Measurements from ENCODE around the gene PTEN. TPM values are rescaled to one million over a fixed set of nuclear protein-coding genes. Genes with fewer than 3 reads are reported as not detected.
"Not testable (repeated sequence)": the region's sequence is repeated elsewhere in the genome, so short reads cannot be mapped to it uniquely, and the experiment has no call there.

The PTEN gene
- polyA plus RNA-seq, 6 donors from 2014 or later: 34.1 to 53.4 (median 46.7) TPM

- ATAC-seq (ENCODE audit: low read depth in 2 of 2) (peak; percentile 81 to 85), DNase-seq (peak; percentile 7)
- no peaks in the 10 kb centered on the region for H3K36me3 Mint-ChIP-seq
- no peak overlapping the region for H3K27ac Mint-ChIP-seq
- peaks cover 0 to 3% (median 0%) of the 10 kb centered on the region in 3 donors for H3K27me3 Mint-ChIP-seq
- peaks cover 6 to 10% (median 9%) of the 10 kb centered on the region in 3 donors for H3K4me1 Mint-ChIP-seq
- peak overlapping the region in 1 of 8 donors; percentile 14 for H3K4me3 Mint-ChIP-seq
- no peaks in the 10 kb centered on the region for H3K9me3 Mint-ChIP-seq
Observed at GRCh38 chr10:87837445-87837844, 26.0 kb upstream of the PTEN start.

- no peaks in the 10 kb centered on the region for H3K36me3 Mint-ChIP-seq
- H3K27me3 Mint-ChIP-seq: peaks cover 0 to 3% (median 0%) of the 10 kb centered on the region in 3 donors
- H3K9me3 Mint-ChIP-seq: no peaks in the 10 kb centered on the region
- DNase-seq (no peak), ATAC-seq (ENCODE audit: low read depth in 2 of 2) (no peak)
- H3K27ac Mint-ChIP-seq: peak overlapping the region in 1 of 6 donors; percentile 69
- H3K4me1 Mint-ChIP-seq: peaks cover 6 to 10% (median 9%) of the 10 kb centered on the region in 3 donors
- H3K4me3 Mint-ChIP-seq: no peak overlapping the region
Observed at GRCh38 chr10:87838650-87839049, 24.8 kb upstream of the PTEN start.

GRCh38 chr10:87841186-87841585 lies 22.2 kb upstream of the PTEN start:
- Mint-ChIP-seq H3K36me3 (no peaks in the 10 kb centered on the region), H3K27me3 (peaks cover 0 to 3% (median 0%) of the 10 kb centered on the region in 3 donors), H3K4me3 (no peak overlapping the region), H3K9me3 (no peaks in the 10 kb centered on the region), H3K27ac (no peak overlapping the region), H3K4me1 (peaks cover 6 to 10% (median 9%) of the 10 kb centered on the region in 3 donors)
- DNase-seq (no peak), ATAC-seq (ENCODE audit: low read depth in 2 of 2) (no peak)

- peaks cover 4 to 8% (median 6%) of the 10 kb centered on the region in 3 donors for H3K4me1 Mint-ChIP-seq
- H3K27ac Mint-ChIP-seq: no peak overlapping the region
- no peaks in the 10 kb centered on the region for H3K9me3 Mint-ChIP-seq
- H3K27me3 Mint-ChIP-seq: peaks cover 0 to 3% (median 0%) of the 10 kb centered on the region in 3 donors
- no peaks in the 10 kb centered on the region for H3K36me3 Mint-ChIP-seq
- no peak overlapping the region for H3K4me3 Mint-ChIP-seq
- DNase-seq (no peak), ATAC-seq (ENCODE audit: low read depth in 2 of 2) (no peak)
Observed at GRCh38 chr10:87842220-87842641, 21.2 kb upstream of the PTEN start.

DNA sequence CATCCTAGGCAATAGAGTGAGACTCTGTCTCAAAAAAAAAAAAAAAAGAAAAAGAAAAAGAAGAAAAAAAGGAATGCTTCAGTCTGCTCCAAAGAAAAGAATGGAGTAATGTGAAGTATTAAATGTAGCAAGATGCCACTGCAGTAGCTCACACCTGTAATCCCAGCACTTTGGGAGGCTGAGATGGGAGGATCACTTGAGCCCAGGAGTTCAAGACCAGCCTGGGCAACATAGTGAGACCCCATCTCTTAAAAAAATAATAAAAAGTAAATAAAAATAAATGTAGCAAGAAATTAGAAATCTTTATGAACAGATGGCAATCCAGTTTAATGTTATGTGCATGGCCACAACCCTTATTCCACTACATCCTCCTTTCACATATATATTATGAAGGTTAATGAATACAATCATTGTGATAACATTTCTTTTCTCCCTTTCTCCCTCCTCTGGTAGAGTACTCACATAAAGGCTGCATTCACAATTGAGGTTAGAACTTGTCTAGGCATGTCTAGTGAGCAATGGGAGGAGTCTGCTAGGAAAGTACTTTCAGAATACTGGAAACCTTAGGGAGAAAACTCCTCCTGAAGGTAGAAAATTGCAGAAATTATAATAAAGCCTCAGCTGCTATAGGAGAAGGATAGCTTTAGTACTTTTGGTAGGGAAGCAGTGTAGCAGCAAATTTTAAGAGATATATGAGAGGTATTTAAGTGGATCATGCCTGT lies 20.5 kb upstream of the PTEN start:
- peak overlapping the region in 1 of 6 donors; percentile 33 for H3K27ac Mint-ChIP-seq
- H3K4me1 Mint-ChIP-seq: peaks cover 0 to under 1% (median 0%) of the 10 kb centered on the region in 3 donors
- H3K4me3 Mint-ChIP-seq: no peak overlapping the region
- no peak for DNase-seq
- H3K36me3 Mint-ChIP-seq: no peaks in the 10 kb centered on the region
- no peaks in the 10 kb centered on the region for H3K9me3 Mint-ChIP-seq
- ATAC-seq (ENCODE audit: low read depth in 2 of 2): no peak
- no peaks in the 10 kb centered on the region for H3K27me3 Mint-ChIP-seq

DNA sequence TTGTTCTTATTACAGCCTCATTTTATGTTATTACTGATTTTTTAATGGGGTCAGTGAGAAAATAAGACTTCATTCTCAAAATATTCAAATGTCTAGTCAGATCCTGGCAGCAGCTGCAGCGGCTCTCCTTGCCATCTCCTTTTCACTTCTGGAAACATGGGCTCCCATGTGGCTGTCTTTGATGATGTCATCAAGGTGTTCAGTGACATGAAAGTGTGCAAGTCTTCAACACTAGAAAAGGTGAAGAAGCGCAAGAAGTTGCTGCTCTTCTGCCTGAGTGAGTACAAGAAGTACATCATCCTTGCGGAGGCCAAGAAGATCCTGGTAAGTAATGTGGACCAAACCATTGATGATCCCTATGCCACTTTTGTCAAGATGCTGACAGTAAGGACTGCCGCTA lies 19.7 kb upstream of the PTEN start:
- Mint-ChIP-seq H3K4me3 (no peak overlapping the region), H3K4me1 (no peaks in the 10 kb centered on the region), H3K27me3 (no peaks in the 10 kb centered on the region), H3K27ac (no peak overlapping the region), H3K9me3 (no peaks in the 10 kb centered on the region), H3K36me3 (no peaks in the 10 kb centered on the region)
- no peak for DNase-seq
- no peak for ATAC-seq (ENCODE audit: low read depth in 2 of 2)

DNA sequence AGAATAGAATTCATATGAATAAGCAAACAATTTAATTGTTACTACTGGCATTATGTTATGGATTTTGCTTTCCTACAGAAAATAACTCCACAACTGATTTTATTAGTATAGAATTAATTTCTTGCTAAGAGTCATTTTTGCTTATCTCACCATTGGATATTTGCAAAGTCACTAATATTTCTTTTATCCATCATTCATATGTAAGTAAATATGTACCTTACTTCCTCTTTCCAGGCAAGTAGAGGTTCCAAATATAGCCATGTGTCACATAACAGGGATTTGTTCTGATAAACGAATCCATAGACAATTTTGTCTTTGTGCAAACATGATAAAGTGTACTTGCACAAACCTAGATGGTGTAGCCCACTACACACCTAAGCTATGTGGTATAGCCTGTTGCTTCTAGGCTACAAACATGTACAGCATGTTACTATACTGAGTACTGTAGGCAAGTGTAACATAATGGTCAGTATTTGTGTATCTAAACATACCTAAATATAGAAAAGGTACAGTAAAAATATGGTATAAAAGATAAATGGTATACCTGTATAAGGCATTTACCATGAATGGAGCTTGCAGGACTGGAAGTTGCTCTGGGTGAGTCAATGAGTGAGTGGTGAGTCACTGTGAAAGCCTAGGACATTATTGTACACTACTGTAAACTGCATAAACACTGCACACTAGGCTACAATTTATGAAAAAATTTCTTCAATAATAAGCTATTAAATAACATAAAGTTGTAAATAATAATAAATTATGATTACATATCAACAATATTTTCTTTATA lies 18.4 kb upstream of the PTEN start:
- no peaks in the 10 kb centered on the region for H3K4me1 Mint-ChIP-seq
- no peak for ATAC-seq (ENCODE audit: low read depth in 2 of 2)
- no peak overlapping the region for H3K4me3 Mint-ChIP-seq
- H3K27me3 Mint-ChIP-seq: no peaks in the 10 kb centered on the region
- H3K9me3 Mint-ChIP-seq: no peaks in the 10 kb centered on the region
- no peak overlapping the region for H3K27ac Mint-ChIP-seq
- H3K36me3 Mint-ChIP-seq: no peaks in the 10 kb centered on the region
- no peak for DNase-seq

- DNase-seq: no peak
- no peak for ATAC-seq (ENCODE audit: low read depth in 2 of 2)
- H3K4me3 Mint-ChIP-seq: no peak overlapping the region
- no peaks in the 10 kb centered on the region for H3K27me3 Mint-ChIP-seq
- no peaks in the 10 kb centered on the region for H3K4me1 Mint-ChIP-seq
- no peaks in the 10 kb centered on the region for H3K9me3 Mint-ChIP-seq
- no peak overlapping the region for H3K27ac Mint-ChIP-seq
- no peaks in the 10 kb centered on the region for H3K36me3 Mint-ChIP-seq
Observed at GRCh38 chr10:87845624-87845998, 17.8 kb upstream of the PTEN start.

- ATAC-seq (ENCODE audit: low read depth in 2 of 2) (no peak), DNase-seq (no peak)
- H3K4me3 Mint-ChIP-seq: no peak overlapping the region
- H3K27ac Mint-ChIP-seq: no peak overlapping the region
- H3K9me3 Mint-ChIP-seq: no peaks in the 10 kb centered on the region
- no peaks in the 10 kb centered on the region for H3K36me3 Mint-ChIP-seq
- no peaks in the 10 kb centered on the region for H3K27me3 Mint-ChIP-seq
- H3K4me1 Mint-ChIP-seq: peaks cover 1 to 3% (median 2%) of the 10 kb centered on the region in 3 donors
Observed at GRCh38 chr10:87846023-87846422, 17.4 kb upstream of the PTEN start.

GRCh38 chr10:87846711-87847110 lies 16.7 kb upstream of the PTEN start:
- H3K4me3 Mint-ChIP-seq: not testable (repeated sequence)

DNA sequence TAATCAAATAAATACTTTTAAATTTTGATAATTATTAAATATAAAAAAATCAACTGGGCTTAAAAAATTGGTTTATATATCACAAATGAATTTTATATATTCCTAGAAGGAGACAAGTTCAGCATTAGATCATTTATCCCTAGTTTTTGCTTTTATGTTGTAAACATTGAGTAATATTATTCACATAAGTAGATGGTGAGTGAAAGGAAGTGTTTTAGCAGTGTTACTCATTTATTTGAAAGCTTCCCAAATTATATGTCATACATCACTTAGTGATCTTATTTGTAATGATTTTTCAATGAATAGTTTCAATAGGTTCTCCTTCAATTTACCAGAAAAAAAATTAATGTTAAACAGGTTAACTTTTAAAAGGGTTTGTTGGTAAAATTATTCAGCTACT lies 15.9 kb upstream of the PTEN start:
- peaks cover 4 to 6% (median 5%) of the 10 kb centered on the region in 3 donors for H3K4me1 Mint-ChIP-seq
- H3K27ac Mint-ChIP-seq: no peak overlapping the region
- H3K36me3 Mint-ChIP-seq: no peaks in the 10 kb centered on the region
- no peaks in the 10 kb centered on the region for H3K9me3 Mint-ChIP-seq
- H3K4me3 Mint-ChIP-seq: no peak overlapping the region
- DNase-seq (no peak), ATAC-seq (ENCODE audit: low read depth in 2 of 2) (no peak)
- H3K27me3 Mint-ChIP-seq: no peaks in the 10 kb centered on the region

More at GRCh38 chr10:87846711-87847110, 16.7 kb upstream of the PTEN start:
- not testable (repeated sequence) for H3K27ac Mint-ChIP-seq; ATAC-seq (ENCODE audit: low read depth in 2 of 2); H3K9me3 Mint-ChIP-seq; H3K36me3 Mint-ChIP-seq; DNase-seq; H3K4me1 Mint-ChIP-seq; H3K27me3 Mint-ChIP-seq

DNA sequence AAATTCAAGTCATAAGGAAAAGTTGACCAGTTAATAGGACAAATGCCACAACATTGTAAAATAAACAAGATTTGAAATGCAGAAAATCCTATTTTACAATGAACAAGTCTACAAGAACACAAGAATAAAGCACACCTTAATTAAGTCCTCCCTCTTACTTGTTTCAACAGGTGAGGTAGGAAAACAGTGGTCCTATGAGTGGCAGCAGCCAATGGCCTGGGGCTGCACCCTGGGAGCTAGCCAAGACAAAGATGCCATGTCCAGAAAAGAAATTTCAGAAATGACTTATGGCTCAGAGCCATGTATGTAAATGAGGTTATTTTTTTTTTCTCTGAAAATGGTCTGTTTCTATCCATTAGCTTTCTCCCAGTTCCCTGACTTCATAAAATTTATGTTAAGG lies 14.4 kb upstream of the PTEN start:
- Mint-ChIP-seq H3K27ac (no peak overlapping the region), H3K4me3 (no peak overlapping the region), H3K9me3 (no peaks in the 10 kb centered on the region), H3K27me3 (no peaks in the 10 kb centered on the region), H3K4me1 (peaks cover 4 to 6% (median 5%) of the 10 kb centered on the region in 3 donors), H3K36me3 (no peaks in the 10 kb centered on the region)
- ATAC-seq (ENCODE audit: low read depth in 2 of 2) (no peak), DNase-seq (no peak)

GRCh38 chr10:87850742-87851205 lies 12.7 kb upstream of the PTEN start:
- Mint-ChIP-seq H3K4me1 (peaks cover 4 to 6% (median 5%) of the 10 kb centered on the region in 3 donors), H3K27me3 (no peaks in the 10 kb centered on the region), H3K9me3 (peaks cover 0 to 2% (median 0%) of the 10 kb centered on the region in 7 donors), H3K36me3 (no peaks in the 10 kb centered on the region), H3K27ac (no peak overlapping the region), H3K4me3 (peak overlapping the region in 1 of 8 donors; percentile 29)
- DNase-seq (peak; percentile 34), ATAC-seq (ENCODE audit: low read depth in 2 of 2) (peak; percentile 70 to 83)

DNA sequence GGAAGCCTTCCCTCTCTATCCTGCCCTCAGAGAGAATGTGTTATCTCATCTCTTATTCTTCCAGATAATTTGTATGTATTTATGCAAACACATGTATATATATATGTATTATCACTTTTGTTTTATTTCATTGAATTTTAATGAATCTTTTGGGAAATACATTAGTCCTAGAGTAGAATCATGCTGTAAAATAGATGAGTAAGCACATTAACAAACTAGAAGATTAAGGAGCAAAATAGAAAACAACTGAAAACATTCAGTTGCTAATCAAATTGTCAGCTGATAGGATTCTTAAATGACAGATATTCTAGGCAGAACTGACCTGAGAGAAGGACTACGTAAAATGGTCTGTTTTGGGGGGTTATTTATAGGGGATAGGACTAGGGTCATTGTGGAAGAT lies 11.3 kb upstream of the PTEN start:
- Mint-ChIP-seq H3K4me1 (peaks cover 4 to 6% (median 5%) of the 10 kb centered on the region in 3 donors), H3K4me3 (no peak overlapping the region), H3K27me3 (no peaks in the 10 kb centered on the region), H3K27ac (no peak overlapping the region), H3K36me3 (no peaks in the 10 kb centered on the region), H3K9me3 (peaks cover 0 to 5% (median 0%) of the 10 kb centered on the region in 7 donors)
- ATAC-seq (ENCODE audit: low read depth in 2 of 2) (no peak), DNase-seq (no peak)
